ENCODE results near the gene BCAS3. TPM values are rescaled to one million over a fixed set of nuclear protein-coding genes. Genes with fewer than 3 reads are reported as not detected.

BCAS3 gene
- total and polyA plus RNA-seq, 2 donors (not counting 1 experiment from before 2014, with no cell fraction given): 13.9 to 73.4 TPM

DNA sequence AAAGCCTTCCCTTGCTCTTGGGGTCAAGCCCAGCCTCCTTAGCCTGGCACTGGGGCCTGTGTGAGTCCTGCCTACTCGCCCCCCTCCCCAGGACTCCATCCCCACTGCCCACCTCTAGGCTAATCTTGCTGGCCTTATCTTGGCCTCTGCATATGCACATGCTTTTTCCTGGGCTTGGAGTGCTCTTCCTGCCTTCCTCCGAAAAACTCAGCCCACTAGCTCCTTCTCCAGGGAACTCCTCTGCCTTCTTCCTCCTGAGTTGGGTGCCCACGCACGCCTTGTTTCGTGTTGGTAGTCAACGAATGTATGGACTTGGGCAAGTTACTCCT lies 738.5 kb downstream of the BCAS3 start:
- ATAC-seq (ENCODE audit: low read depth): no peak
- Histone ChIP-seq H3K27me3 (replicated peaks in 1 of 4; ENCODE audit: control extremely low read depth in 1 of 4, control insufficient read depth in 3 of 4, insufficient read depth in 4 of 4, low read length in 3 of 4) (peaks cover 0 to 56% (median 19%) of the 10 kb centered on the region in 4 experiments), H3K9ac (ENCODE audit: low read length) (no peak overlapping the region), H3K9me3 (ENCODE audit: control extremely low read depth in 1 of 3, control insufficient read depth in 2 of 3, insufficient read depth in 1 of 3, low read length in 2 of 3) (peaks cover 0 to 15% (median 0%) of the 10 kb centered on the region in 3 donors), H3K27ac (ENCODE audit: low read length in 2 of 2) (no peak overlapping the region), H3K4me3 (ENCODE audit: control extremely low read depth in 1 of 5, extremely low read depth in 1 of 5, insufficient read depth in 1 of 5, low read depth in 2 of 5, low read length in 4 of 5) (no peak overlapping the region), H2AFZ (ENCODE audit: insufficient read depth, low read depth, low read length, poor library complexity, severe bottlenecking) (no peak overlapping the region), H3K4me2 (replicated peaks; ENCODE audit: low read depth, low read length, poor library complexity, severe bottlenecking) (no peak overlapping the region), H3K36me3 (replicated peaks in 1 of 2; ENCODE audit: control extremely low read depth in 1 of 2, control insufficient read depth in 1 of 2, extremely low read depth in 1 of 2, insufficient read depth in 2 of 2, low read length in 1 of 2) (no peaks in the 10 kb centered on the region), H3K79me2 (ENCODE audit: control insufficient read depth, insufficient read depth, low read length) (no peaks in the 10 kb centered on the region), H3K4me1 (ENCODE audit: control insufficient read depth in 2 of 2, insufficient read depth in 2 of 2, low read length in 2 of 2) (peaks cover 18 to 25% of the 10 kb centered on the region in 2 donors), H4K20me1 (ENCODE audit: control insufficient read depth, insufficient read depth, low read length, poor library complexity, severe bottlenecking) (no peaks in the 10 kb centered on the region)
- intact Hi-C loops (cut with micrococcal nuclease): loop anchor here (10.0 kb wide), 1 partner anchor 699 kb away; no protein-coding TSS in a partner anchor
- no peak overlapping the region for H3K4me3 Mint-ChIP-seq
- peaks cover 10% of the 10 kb centered on the region for H3K4me1 Mint-ChIP-seq
- CTCF ChIA-PET: interaction anchor here (0.9 to 2.2 kb wide), 4 partner anchors 9 to 420 kb away, joined by 3 to 9 read pairs (median 4); no protein-coding TSS in a partner anchor
- TF ChIP-seq EZH2 (IDR thresholded peaks at IDR 0.05; ENCODE audit: borderline replicate concordance, insufficient read depth, low read depth, low read length, poor library complexity, severe bottlenecking): no peak
- TF ChIP-seq, protein P1, sequence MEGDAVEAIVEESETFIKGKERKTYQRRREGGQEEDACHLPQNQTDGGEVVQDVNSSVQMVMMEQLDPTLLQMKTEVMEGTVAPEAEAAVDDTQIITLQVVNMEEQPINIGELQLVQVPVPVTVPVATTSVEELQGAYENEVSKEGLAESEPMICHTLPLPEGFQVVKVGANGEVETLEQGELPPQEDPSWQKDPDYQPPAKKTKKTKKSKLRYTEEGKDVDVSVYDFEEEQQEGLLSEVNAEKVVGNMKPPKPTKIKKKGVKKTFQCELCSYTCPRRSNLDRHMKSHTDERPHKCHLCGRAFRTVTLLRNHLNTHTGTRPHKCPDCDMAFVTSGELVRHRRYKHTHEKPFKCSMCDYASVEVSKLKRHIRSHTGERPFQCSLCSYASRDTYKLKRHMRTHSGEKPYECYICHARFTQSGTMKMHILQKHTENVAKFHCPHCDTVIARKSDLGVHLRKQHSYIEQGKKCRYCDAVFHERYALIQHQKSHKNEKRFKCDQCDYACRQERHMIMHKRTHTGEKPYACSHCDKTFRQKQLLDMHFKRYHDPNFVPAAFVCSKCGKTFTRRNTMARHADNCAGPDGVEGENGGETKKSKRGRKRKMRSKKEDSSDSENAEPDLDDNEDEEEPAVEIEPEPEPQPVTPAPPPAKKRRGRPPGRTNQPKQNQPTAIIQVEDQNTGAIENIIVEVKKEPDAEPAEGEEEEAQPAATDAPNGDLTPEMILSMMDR (IDR thresholded peaks at IDR 0.05): no peak
- WGBS (ENCODE audit: insufficient coverage): 90% methylated on average over 5 of the region's 6 CpGs
- DNase-seq: peak; percentile 10
- H3K27me3 Mint-ChIP-seq: peaks cover 34% of the 10 kb centered on the region
- POLR2A ChIA-PET: no interaction called here
- no peaks in the 10 kb centered on the region for H3K9me3 Mint-ChIP-seq (ENCODE audit: insufficient read depth)
- no peak overlapping the region for H3K27ac Mint-ChIP-seq

DNA sequence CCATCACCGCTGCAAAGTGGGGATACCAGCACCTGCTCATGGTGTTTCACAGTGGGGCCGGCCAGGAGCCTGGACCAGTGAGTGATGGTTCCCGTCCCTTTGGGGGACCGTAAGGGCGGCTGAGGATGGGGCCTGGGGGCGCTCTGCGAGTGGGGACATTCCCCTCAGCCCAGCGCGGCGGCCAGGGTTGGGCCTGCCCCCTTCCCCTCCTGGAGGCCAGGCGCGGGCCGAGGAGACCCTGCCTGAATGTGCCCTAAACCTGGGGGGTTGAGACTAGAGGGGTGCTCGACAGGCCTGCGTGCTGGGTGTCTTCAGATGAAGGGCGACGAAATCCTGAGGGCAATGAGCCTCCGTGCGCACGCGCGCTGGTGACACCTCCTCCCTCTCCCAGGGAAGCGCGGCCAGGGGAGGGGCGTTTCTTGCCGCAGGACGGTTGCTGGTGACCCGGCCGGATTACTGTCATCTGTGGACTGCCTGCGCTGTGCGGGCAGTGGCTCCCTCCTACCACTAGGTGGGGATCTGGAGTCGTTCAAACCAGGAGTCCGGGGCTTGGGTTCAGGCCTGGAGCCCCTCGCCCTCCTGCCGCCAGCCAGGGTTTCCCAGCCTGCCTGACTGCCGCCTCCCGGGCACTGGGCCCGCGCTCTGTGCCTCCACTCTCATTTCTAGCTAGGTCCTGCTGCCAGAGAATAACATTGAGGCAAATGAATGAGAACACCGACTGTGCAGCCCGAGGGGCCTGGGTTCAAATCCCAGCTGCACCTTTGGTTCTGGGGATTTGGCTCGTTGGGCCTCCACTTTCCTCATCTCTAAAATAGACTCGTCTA lies 739.1 kb downstream of the BCAS3 start:
- H3K4me1 ChIP-seq (ENCODE audit: control insufficient read depth in 2 of 2, insufficient read depth in 2 of 2, low read length in 2 of 2): peaks cover 13 to 19% of the 10 kb centered on the region in 2 donors
- no peaks in the 10 kb centered on the region for H3K79me2 ChIP-seq (ENCODE audit: control insufficient read depth, insufficient read depth, low read length)
- peak overlapping the region; percentile 0 for H3K9ac ChIP-seq (ENCODE audit: low read length)
- ChIA-PET CTCF (interaction anchor here (0.7 to 2.2 kb wide), 7 partner anchors 8 to 445 kb away, joined by 3 to 9 read pairs (median 3); no protein-coding TSS in a partner anchor), POLR2A (no interaction called here)
- no peak overlapping the region for H3K27ac Mint-ChIP-seq
- no peaks in the 10 kb centered on the region for H4K20me1 ChIP-seq (ENCODE audit: control insufficient read depth, insufficient read depth, low read length, poor library complexity, severe bottlenecking)
- H3K4me2 ChIP-seq (replicated peaks; ENCODE audit: low read depth, low read length, poor library complexity, severe bottlenecking): peak overlapping the region; percentile 50
- H3K27me3 Mint-ChIP-seq: peaks cover 39% of the 10 kb centered on the region
- no peak overlapping the region for H3K4me3 ChIP-seq (ENCODE audit: control extremely low read depth in 1 of 5, extremely low read depth in 1 of 5, insufficient read depth in 1 of 5, low read depth in 2 of 5, low read length in 4 of 5)
- no peaks in the 10 kb centered on the region for H3K36me3 ChIP-seq (replicated peaks in 1 of 2; ENCODE audit: control extremely low read depth in 1 of 2, control insufficient read depth in 1 of 2, extremely low read depth in 1 of 2, insufficient read depth in 2 of 2, low read length in 1 of 2)
- H3K9me3 Mint-ChIP-seq (ENCODE audit: insufficient read depth): no peaks in the 10 kb centered on the region
- H3K27ac ChIP-seq (ENCODE audit: low read length in 2 of 2): no peak overlapping the region
- no peak overlapping the region for H3K4me3 Mint-ChIP-seq
- TF ChIP-seq, protein P1 (IDR thresholded peaks at IDR 0.05): peak; percentile 89
- no peak for TF ChIP-seq EZH2 (IDR thresholded peaks at IDR 0.05; ENCODE audit: borderline replicate concordance, insufficient read depth, low read depth, low read length, poor library complexity, severe bottlenecking)
- H3K27me3 ChIP-seq (replicated peaks in 1 of 4; ENCODE audit: control extremely low read depth in 1 of 4, control insufficient read depth in 3 of 4, insufficient read depth in 4 of 4, low read length in 3 of 4): peaks cover 0 to 52% (median 16%) of the 10 kb centered on the region in 4 experiments
- intact Hi-C loops (cut with micrococcal nuclease): loop anchor here (1.0 to 10.0 kb wide), 2 partner anchors 421 to 698 kb away; no protein-coding TSS in a partner anchor
- 28% methylated on average over 39 of the region's 43 CpGs for WGBS (ENCODE audit: insufficient coverage)
- ATAC-seq (ENCODE audit: low read depth) (peak; percentile 59), DNase-seq (peak; percentile 73)
- peak overlapping the region; percentile 60 for H2AFZ ChIP-seq (ENCODE audit: insufficient read depth, low read depth, low read length, poor library complexity, severe bottlenecking)
- peaks cover 0 to 10% (median 0%) of the 10 kb centered on the region in 3 donors for H3K9me3 ChIP-seq (ENCODE audit: control extremely low read depth in 1 of 3, control insufficient read depth in 2 of 3, insufficient read depth in 1 of 3, low read length in 2 of 3)
- H3K4me1 Mint-ChIP-seq: peaks cover 7% of the 10 kb centered on the region
